GM19324 (cell line): ENCODE results near the gene NUP50.

Source experiments
- ATAC-seq: cut with Tn5 transposase; IDR thresholded peaks from one replicate; pipeline ENCODE4 v1.9.1; 2021; ENCODE audit warnings: mild to moderate bottlenecking, moderate library complexity; ENCODE audit not compliant: unreplicated experiment, low FRiP score

Gene NUP50

DNA sequence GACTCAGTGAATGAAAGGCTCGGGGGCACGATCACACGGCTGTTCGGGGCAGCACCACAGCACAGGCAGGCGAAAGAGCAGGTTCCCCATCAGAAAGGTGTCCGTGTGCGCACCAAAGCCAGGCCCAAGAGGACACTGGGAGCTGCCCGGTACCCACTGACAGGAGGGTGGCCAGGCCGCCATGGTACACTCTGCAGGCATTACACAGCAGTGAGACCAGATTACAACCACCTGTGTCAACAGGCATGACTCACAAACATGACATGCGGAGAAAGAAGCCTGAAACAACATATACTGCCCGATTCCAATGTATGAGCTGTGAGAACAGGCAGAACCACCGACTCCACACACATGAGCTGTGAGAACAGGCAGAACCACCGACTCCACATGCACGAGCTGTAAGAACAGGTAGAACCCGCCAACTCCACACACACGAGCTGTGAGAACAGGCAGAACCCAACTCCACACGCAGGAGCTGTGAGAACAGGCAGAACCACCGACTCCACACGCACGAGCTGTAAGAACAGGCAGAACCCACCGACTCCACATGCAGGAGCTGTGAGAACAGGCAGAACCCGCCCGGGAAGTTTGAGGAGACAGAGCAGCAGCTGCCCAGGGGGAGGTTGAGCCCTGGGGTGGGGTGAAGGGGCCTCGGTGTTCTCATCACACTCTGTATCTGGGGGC lies 44.4 kb downstream of the NUP50 start:
- no peak for ATAC-seq

DNA sequence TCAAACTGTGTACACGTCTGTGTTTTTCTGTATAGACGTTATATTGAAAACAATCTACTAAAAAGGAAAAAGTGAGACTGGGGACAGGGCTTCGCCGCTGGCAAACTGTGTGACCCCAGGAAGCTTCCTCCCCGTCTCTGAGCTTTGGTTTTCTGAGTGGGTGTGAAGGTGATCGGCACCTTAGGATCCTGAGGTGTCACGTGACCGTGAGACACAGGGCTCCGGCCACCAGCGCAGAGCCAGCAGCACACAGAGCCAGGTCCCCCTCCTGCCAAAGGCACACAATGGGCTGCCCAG lies 44.9 kb downstream of the NUP50 start:
- ATAC-seq = no peak

DNA sequence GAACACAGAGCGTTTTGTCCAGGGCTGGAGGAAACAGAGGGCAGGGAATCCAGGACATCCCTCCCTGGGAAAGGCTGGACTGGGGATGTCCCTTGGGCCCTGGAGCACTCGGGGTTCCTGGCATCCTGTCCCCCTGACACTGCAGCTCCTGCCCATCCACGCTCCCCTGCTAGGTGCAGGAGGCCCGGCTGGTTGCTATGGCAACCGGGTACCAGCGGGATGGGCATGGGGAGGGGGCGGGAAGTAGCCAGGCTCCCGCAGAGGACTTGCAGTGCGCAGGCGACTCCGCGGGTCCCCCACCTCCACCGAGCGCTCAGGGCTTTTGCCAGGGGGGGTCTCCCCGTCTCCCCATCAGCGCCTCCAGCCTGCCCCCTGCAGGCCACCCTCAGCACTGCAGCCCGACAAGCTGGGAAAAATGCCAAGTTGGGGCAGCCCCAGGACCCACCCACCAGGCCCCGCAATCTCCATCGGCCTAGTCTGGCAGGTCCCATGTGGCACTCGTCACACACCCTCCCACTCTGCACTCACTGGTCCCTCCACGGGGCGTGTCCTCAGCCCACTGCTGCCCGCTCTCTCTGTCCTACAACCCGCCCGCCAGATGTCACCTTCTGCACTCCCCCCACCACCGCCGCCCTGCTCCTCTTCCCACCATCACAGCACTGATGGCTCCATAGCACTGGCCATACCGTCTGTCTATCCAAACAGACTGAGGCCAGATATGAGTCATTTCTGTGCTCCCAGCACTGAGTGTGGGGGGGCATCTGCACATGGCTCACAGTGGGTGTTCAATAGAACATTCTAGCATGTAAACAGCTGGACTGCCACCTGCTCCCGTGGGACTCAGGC lies 45.5 kb downstream of the NUP50 start:
- ATAC-seq = no peak

DNA sequence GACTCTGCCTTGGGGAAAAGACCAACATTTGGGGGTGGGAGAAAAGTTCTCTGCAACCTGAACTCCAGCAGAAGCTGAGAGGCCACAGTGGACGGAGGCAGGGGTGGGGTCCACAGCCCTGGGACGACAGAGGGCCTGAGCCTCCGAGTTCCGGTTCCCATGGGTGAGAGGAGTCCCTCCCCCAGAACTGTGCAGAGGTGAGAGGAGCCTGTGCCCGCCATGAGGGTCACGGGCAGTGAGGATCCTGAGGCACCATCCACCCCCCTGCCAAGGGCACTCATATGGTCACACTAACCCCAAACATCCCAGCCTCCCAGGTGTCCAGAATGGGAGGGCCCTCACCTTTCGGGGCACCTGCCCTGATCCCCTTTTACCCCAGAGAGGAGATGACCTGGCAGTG lies 46.4 kb downstream of the NUP50 start:
- ATAC-seq = no peak

DNA sequence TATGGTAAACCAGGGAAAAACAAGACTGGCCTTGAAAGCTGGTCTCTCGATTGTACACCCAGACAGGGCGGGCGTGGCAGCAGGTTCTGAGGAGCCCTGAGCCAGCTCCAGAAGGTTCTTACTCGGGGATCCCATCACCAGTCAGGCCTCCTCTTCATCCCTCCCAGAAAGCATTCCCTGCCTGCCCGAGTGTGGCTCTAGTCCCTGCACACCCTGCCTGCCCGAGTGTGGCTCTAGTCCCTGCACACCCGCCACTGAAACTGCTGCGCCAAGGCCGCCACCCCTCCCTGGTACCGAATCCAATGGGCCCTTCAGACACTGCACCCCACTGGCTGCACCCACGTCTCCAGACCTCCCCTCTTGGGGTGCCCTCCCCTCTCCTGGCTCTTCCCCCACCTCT lies 46.9 kb downstream of the NUP50 start:
- ATAC-seq = no peak

DNA sequence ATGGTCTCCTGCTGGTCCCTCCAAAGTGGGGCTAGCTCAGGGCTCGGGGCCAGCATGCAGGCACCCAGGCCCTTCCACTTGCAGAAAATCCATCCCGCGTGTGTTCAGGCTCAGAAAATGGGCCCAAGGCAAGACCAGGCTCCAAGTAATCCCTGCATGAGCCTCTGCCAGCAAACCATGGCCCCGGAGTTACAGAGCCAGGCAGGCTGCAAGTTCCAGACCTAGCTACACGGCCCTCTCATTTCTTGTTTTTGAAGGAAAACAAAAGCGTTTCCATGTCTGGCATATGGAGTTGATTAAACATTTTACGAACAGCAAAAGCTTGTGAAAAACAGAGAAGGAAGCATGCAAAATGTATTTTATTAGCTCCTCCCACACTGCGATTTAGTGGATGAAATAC lies 47.3 kb downstream of the NUP50 start:
- no peak for ATAC-seq

DNA sequence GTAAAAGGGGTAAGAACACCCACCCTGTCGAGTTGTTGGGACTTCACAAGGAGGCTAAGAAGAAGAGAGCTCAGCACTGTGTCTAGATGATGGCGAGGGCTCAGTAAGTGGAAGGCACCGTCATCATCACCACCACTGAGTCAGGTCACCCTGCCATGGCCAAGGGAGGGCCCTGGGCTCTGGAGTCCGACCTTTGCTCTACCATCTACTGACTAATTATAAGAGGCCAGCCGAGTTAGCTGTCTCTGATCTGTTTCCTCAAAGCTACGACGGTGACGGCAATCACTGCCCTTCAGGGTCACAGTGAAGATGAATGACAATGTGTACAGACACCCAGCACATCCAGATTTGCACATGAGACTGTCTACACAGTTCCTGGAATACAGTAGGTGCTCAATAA lies 47.7 kb downstream of the NUP50 start:
- no peak for ATAC-seq

DNA sequence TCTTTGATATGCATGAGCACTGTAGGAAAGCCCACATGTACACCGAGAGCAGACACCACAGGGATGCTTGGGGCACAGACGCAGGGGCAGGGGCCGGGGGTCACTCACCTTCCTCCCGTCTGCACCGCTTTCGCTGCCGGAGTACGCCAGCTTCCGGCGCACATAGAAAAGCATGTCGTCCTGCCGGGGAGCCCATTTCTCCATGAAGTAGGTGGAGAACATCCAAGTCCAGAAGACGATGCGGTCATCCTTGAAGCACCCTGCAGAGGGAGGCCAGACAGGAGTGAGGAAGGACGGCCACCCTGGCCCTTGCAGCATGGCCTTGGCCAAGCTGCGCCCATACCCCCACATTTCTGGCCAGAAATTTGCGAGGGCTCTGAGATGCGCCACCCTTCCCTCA lies 48.1 kb downstream of the NUP50 start:
- ATAC-seq = no peak

DNA sequence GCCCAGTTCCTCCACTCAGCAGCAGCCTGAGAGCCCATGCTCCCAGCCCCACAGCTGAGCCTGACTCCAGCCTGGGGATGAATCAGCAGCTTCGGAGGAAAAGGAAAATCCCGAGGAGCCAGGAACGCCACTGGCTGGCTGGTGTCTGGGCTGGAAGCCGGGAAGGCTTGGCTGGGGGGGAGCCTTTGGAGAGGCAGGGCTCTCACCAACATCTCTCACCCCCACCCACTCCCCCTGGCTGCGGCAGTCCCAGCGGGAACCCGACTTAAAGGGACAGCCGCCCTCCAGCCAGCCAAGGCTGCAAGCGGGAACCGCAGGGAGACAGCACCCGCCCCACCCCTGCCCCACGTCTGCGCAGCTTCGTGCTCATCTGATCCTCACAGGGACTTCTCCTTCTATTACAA lies 48.6 kb downstream of the NUP50 start:
- no peak for ATAC-seq

DNA sequence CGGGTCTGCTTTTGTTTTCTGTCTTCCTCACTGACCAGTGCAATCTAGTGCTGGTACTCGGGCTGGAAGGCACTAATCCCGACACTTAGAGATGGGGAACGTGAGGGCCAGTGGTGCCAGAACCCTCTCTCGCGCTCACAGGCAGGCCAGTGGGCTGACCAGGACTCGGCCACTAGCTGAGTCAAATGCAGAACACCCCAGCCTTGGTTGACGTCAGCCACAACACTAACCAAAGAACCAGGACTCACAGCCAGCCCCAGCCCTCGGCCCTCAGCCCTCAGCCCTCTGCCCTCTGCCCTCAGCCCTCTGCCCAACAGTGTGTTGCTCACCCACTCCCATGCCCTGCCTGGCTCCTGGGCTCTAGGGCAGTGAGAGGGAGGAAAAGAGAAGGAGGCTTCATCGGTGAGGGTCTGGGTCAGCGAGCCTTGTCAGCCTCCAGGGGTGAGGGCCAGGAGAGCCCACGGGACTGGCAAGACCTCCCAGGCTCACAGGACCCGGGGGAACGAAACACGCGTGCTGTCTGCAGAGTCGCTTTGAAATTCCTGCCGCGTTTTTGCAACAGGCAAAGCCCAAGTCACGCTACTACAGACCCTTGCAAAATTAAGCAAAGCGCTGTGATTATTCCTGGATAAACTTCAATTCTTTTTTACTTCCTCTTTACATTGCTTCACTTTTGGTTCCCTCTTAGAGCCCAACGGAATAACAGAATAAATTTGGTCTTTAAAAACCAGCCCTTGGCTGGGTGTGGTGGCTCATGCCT lies 49.4 kb downstream of the NUP50 start:
- no peak for ATAC-seq

DNA sequence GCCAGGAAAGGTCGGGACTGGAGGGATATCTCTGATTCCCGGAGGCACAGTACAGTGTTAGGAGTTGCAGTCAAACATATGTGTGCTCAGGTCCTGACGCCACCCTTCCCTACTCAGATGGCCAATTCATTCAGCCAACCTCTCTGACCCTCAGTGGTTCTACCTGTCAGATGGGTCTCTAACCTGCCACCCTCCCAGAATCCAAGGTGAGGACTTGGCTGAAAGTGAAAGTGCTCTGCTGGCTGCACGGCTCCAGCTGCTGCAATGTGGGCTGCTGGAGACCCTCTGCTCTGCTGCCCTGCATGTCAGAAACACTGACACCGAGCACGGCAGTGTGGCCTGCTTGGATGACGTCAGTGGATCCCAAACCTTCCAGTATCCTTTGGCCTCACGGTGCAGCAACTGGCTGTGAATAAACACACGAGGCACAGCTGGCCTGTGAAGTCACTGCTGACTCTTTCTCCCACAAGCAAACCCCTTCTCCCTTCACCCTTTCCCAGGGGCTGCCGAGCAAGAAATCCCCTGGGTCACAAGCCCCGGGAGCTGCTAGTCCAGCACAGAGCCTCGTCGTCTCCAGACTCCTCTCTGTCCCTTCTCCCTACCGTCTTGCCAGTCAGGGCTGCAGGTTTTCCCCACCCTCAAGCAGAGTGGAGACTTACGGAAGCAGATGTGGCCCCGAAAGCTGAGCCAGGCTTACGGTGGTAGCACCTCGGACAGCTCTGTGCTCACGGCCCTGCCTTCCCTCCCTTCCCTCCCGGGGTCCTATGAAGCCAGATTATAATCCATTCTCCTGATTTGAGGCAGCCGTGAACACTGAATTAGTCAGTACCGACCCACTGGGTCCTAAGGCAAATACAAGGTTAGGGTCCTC lies 52.6 kb downstream of the NUP50 start:
- ATAC-seq = no peak

DNA sequence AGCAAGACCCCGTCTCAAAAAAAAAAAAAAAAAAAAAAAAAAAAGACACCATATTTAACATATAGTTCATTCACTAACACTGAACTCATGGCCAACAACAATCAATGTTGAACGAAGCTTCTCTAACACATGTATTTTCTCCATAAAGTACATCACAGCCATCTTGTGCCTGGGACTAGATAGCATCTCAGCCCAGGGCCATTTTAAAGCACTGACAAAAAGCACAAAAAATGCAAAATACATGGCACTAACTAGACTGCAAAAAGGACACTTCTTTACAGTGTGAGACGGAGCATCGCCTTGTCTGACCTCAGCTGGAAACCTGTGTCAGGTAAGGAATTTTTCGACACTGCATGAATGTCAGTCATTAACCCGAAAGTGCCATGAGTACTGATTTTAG lies 53.6 kb downstream of the NUP50 start:
- ATAC-seq = no peak

DNA sequence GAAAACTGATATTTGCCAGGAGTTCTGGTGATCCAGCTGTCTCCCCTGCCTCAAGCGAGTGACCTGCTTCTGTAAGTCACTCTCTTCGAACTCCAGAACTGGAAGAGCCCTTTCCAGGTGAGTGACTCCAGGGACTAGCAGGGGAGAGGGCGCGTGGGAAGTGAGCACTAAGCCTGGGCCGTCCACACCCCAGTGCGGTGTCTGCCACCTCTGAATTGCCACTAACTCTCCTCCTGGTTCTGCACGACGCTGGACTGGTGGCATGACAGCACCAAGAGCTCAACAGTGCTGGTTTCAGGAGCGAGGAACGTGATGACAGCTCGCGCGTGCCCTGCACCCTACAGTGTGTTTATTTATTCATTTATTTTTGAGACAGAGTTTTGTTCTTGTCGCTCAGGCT lies 54.1 kb downstream of the NUP50 start:
- ATAC-seq = no peak

DNA sequence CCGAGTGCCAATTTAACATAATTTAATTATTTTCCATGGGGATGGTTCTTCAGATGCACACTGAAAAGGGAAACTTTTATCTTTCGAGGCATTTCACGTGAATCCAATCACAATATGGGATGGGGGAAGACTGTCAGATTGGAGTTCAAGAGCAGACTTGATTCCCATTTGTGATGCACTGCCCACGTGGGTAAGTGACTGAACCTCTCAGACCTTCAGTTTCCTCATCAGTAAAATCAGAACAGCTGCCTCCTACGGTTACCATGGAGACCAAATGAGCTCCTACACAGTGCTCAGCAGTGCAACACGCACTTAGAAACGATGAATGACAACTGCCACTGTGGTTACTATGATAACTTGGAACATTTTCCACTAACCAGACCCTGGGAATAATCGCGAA lies 55.3 kb downstream of the NUP50 start:
- ATAC-seq = no peak

DNA sequence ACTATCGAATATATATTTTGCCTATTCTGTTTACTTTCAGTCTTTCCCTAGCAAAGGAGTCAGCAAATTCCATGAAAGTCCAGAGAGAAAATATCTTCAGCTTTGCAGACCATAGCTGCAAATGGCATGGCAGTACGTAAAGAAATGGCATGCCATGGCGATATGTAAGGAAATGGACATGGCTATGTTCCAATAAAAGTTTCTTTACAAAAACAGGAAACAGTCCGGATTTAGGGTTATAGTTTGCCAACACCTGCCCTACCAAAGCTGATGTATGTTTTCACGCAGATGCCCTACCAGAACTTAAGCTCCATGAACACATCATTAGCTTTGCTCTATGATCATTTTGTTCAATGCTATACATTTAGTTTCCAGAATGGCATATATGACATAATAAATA lies 57.5 kb downstream of the NUP50 start:
- no peak for ATAC-seq

DNA sequence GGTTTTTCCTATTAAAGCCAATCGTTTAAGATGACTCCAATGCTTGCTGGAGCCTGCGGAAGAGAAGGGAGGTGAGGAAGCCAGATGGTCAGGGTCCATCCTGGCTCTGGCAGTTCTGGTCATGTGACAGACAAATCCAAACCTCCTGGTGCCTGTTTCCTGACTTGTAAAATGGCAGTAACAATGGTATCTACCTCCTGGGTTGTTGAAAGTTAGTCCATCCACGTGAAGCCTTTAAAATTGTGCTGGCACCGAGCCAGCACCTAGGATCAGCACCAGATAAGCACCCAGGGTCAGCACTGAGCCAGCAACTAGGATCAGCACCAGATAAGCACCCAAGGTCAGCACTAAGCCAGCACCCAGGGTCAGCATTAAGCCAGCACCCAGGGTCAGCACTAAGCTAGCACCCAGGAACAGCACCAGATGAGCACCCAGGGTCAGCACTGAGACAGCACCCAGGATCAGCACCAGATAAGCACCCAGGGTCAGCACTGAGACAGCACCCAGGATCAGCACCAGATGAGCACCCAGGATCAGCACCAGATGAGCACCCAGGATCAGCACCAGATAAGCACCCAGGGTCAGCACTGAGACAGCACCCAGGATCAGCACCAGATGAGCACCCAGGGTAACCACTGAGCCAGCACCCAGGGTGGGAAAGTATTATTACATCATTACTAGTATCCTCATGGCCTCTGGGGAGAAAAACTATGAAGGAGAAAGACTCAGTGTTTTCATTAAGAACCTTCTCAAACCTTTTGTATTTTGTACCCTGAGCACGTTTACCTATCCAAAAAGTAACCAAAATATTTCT lies 59.8 kb downstream of the NUP50 start:
- ATAC-seq = no peak

DNA sequence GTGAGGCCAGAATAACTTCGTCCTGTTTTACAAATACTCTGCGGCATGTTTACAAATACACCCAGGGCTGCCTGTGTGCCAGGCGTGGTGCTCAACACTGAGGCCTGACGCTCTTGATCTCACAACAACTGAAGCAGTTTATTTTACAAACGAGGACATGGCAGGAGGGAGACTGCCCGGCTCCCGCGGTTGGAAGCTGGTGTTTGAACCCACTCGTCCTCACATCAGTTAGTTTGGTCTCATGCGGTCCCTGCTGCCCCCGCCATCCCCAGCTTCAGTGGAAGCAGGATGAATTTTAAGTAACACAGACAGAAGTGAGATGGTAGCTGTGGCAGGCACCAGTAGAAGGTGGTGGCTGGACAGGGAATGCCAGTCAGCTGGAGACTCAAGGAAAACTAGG lies 60.6 kb downstream of the NUP50 start:
- no peak for ATAC-seq

DNA sequence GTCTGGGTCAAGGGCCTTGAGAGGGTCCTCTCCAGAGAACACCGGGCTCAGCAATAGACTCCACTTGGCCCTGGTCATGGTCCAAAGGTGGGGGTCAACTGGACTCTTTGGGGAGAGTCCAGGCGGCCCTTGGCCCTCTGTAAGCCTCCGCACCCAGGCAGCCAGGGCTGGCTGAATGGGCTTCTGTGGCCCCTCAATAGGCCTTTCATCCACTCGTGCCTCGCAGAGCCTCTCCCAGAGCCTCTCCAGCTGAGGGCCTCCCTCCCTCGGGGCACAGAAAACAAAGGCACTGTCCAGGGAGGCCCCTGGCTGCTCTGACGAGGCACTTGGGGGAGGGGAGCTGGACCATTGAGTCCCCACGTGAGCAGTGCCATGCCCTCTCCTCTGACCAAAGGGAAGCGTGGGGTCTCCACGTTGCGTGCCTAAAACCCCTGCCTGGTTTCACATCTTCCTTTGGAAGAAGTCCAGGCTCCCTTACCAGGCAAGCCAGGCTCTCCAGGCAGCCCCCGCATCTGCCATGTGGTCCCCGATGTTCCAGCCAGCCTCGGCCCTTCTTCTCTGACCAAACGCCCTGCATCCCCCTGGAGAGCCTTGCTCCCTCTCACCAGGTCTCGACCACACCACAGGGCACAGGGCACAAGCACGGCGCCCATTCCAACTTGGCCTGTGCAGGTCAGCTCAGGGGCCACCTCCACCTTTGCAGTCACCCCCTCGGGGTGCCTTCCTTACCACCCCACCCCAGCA lies 61.4 kb downstream of the NUP50 start:
- no peak for ATAC-seq
